OCI-LY7 (cell line): ENCODE data around the gene OVCA2. TPM values are rescaled to one million over a fixed set of nuclear protein-coding genes. Genes with fewer than 3 reads are reported as not detected.
A peak's percentile ranks its signal among the peaks of the same experiment; 100 is the strongest.

Experiments
- BruUV-seq: library from RNA; stranded (reverse); fragments of 400-500 nt; replicated peaks from 2 replicates; lab custom pipeline; 2021; lab: Mats Ljungman, UMichigan
- CTCF ChIA-PET: fragments of 300-600 bp; sonication (Branson Sonifier 250); formaldehyde crosslinking; loops from one replicate; lab custom pipeline; 2022; ENCODE audit warnings: antibody characterized with exemption; ENCODE audit not compliant: unreplicated experiment; lab: Charles Lee
- POLR2A ChIA-PET: fragments of 300-600 bp; sonication (Branson Sonifier 250); formaldehyde crosslinking; loops from one replicate; lab custom pipeline; 2022; ENCODE audit warnings: antibody characterized with exemption; lab: Charles Lee
- DNase-seq: peaks from one replicate; pipeline ENCODE4 v3.0.0-alpha.2; 2015; ENCODE audit warnings: low spot score
- H2AFZ ChIP-seq: fragments of 200-600 bp; sonication (generic), shearing (Covaris generic); 2 replicates; pipeline ENCODE4 v1.6.1; 2014; ENCODE audit warnings: mild to moderate bottlenecking, antibody characterized with exemption, low read length, moderate library complexity
- H3K27ac ChIP-seq: fragments of 200-600 bp; sonication (generic); 2 replicates; pipeline ENCODE4 v1.5.1; 2014; ENCODE audit warnings: mixed run types, low read depth, mild to moderate bottlenecking, moderate library complexity, low read length, inconsistent platforms; ENCODE audit not compliant: poor library complexity, severe bottlenecking
- H3K36me3 ChIP-seq: fragments of 200-600 bp; sonication (generic); 2 replicates; pipeline ENCODE4 v1.6.1; 2014; ENCODE audit warnings: mild to moderate bottlenecking, antibody characterized with exemption, low read length, moderate library complexity, mixed read lengths; ENCODE audit not compliant: insufficient read depth
- H3K4me1 ChIP-seq: fragments of 200-600 bp; sonication (generic); 2 replicates; pipeline ENCODE4 v1.5.1; 2014; ENCODE audit warnings: mild to moderate bottlenecking, low read length; ENCODE audit not compliant: insufficient read depth, poor library complexity, severe bottlenecking
- H3K4me2 ChIP-seq: fragments of 200-600 bp; sonication (generic); 2 replicates; pipeline ENCODE4 v1.6.1; 2014; ENCODE audit warnings: mild to moderate bottlenecking, low read length
- H3K4me3 ChIP-seq: fragments of 200-600 bp; sonication (generic); 2 replicates; pipeline ENCODE4 v1.5.1; 2014; ENCODE audit warnings: mild to moderate bottlenecking, low read depth, low read length; ENCODE audit not compliant: poor library complexity, severe bottlenecking
- H3K79me2 ChIP-seq: fragments of 200-600 bp; sonication (generic); 2 replicates; pipeline ENCODE4 v1.6.1; 2016; ENCODE audit warnings: low read depth, mild to moderate bottlenecking, low read length, moderate library complexity, mixed read lengths; ENCODE audit not compliant: insufficient read depth
- H3K9me2 ChIP-seq: fragments of 200-600 bp; sonication (generic); 2 replicates; pipeline ENCODE4 v1.6.1; 2016; ENCODE audit warnings: mild to moderate bottlenecking, low read length, mixed read lengths; ENCODE audit not compliant: insufficient read depth
- H3K9me3 ChIP-seq: fragments of 200-600 bp; sonication (generic); 2 replicates; pipeline ENCODE4 v1.6.1; 2014; ENCODE audit warnings: mild to moderate bottlenecking, mixed run types, low read length, mixed read lengths
- H4K20me1 ChIP-seq: fragments of 200-600 bp; sonication (generic); 2 replicates; pipeline ENCODE4 v1.6.1; 2014; ENCODE audit warnings: mild to moderate bottlenecking, antibody characterized with exemption, low read length, moderate library complexity, mixed read lengths; ENCODE audit not compliant: insufficient read depth
- EZH2phosphoT487 ChIP-seq: fragments of 200-600 bp; sonication (generic); IDR thresholded peaks from 2 replicates; pipeline ENCODE4 v1.6.1; 2018; ENCODE audit warnings: low read depth, borderline replicate concordance, mild to moderate bottlenecking, mixed run types, antibody characterized with exemption, low read length, moderate library complexity, mixed read lengths
- intact Hi-C: fragments of 100-400 bp; cut with micrococcal nuclease; formaldehyde crosslinking; loops from one replicate; pipeline ENCODE4 v1.10.0; 2022; ENCODE audit not compliant: unreplicated experiment
- total RNA-seq, 2 experiments: library from RNA; depleted of rRNA in 1 of 2; stranded (reverse); fragments of >200 nt in 1 of 2; shearing (Covaris generic) in 1 of 2; gene quantifications; 2 replicates each; pipeline ENCODE4 v1.2.3, GENCODE V29; 2014 to 2022
- TF ChIP-seq, protein P1 (sequence below): fragments of 200-600 bp; sonication (generic); conservative IDR thresholded peaks from 2 replicates; pipeline ENCODE4 v1.5.1; 2014; ENCODE audit warnings: mild to moderate bottlenecking, antibody characterized with exemption, low read length, moderate library complexity, mixed read lengths

Gene OVCA2
- total RNA-seq, 2 experiments from 2014 or later: 21.9 to 24.0 TPM

DNA sequence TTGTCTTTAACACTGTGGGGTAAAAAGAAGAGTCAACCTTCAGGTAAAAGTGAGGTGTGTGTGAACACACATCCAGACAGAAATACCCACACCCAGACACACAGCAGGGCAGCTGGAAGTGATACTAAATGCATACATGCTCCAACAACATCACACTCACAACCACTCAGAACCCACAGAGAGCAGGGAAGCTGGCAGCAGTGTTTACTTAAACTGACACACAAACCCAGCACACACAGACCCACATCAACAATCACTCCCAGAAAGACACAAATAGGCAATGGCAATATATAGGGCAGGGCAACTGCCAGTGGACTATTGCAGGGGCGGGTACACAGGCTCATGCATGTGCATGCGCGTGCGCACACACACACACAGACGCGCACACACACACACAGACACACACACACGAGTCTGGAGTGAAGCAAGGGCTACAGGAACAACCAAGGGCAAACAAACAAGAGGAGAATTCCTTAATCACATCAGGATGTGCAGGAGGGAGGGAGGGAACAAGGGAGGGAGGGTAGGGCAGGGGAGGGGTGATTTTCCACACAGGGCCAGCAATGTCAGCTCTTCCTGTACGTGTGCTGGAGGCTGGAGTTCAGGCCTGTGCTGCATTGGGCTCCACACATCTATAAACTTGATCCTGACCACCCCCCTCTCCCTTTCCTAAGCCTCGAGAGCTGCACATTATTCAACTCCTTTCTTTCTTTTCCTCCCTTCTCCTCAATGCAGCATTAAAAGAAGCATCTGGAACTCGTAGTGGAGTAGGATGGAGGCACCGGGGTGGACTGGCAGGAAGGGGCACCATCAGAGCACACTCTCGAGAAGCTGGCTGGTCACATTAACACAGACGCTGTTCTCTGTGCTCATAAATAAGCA lies 43.2 kb downstream of the OVCA2 start:
- Histone ChIP-seq H3K4me3 (no peak overlapping the region), H3K79me2 (no peaks in the 10 kb centered on the region), H4K20me1 (no peaks in the 10 kb centered on the region), H2AFZ (no peak overlapping the region), H3K9me2 (no peaks in the 10 kb centered on the region), H3K36me3 (peaks cover 8% of the 10 kb centered on the region; the same call in 1 of the 2 replicates), H3K9me3 (no peaks in the 10 kb centered on the region), H3K4me1 (peaks cover 41% of the 10 kb centered on the region), H3K27ac (no peak overlapping the region), H3K4me2 (no peak overlapping the region)
- no TSS peak for BruUV-seq
- no peak for DNase-seq
- intact Hi-C loops: no loop called here
- TF ChIP-seq, protein P1, sequence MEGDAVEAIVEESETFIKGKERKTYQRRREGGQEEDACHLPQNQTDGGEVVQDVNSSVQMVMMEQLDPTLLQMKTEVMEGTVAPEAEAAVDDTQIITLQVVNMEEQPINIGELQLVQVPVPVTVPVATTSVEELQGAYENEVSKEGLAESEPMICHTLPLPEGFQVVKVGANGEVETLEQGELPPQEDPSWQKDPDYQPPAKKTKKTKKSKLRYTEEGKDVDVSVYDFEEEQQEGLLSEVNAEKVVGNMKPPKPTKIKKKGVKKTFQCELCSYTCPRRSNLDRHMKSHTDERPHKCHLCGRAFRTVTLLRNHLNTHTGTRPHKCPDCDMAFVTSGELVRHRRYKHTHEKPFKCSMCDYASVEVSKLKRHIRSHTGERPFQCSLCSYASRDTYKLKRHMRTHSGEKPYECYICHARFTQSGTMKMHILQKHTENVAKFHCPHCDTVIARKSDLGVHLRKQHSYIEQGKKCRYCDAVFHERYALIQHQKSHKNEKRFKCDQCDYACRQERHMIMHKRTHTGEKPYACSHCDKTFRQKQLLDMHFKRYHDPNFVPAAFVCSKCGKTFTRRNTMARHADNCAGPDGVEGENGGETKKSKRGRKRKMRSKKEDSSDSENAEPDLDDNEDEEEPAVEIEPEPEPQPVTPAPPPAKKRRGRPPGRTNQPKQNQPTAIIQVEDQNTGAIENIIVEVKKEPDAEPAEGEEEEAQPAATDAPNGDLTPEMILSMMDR: no peak
- no peak for TF ChIP-seq EZH2phosphoT487
- ChIA-PET CTCF (no interaction called here), POLR2A (interaction anchor here (1.3 kb wide), 1 partner anchor 13 kb away, joined by 3 read pairs; no protein-coding TSS in a partner anchor)

DNA sequence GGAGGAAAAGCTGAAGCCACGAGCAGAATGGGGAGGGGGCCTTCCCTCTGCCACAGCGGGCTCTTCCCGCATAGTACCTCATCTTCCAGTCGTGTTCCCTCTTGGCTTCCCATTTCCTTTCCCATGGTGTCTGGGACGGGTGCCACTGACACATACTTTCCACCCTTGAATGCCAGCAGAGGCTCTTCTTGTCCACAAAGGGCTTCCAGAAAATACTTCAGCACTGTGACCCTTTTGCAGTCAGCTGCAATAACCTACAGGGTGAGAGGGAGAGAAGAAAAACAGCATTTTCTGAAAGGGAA lies 43.8 kb downstream of the OVCA2 start:
- no peak overlapping the region for H3K4me3 ChIP-seq
- no peaks in the 10 kb centered on the region for H4K20me1 ChIP-seq
- no peaks in the 10 kb centered on the region for H3K9me2 ChIP-seq
- peaks cover 8% of the 10 kb centered on the region; the same call in 1 of the 2 replicates for H3K36me3 ChIP-seq
- no peak overlapping the region for H3K4me2 ChIP-seq
- intact Hi-C loops: no loop called here
- BruUV-seq: no TSS peak
- TF ChIP-seq, protein P1: no peak
- no peak for TF ChIP-seq EZH2phosphoT487
- no peak for DNase-seq
- no peak overlapping the region for H2AFZ ChIP-seq
- H3K4me1 ChIP-seq: peaks cover 47% of the 10 kb centered on the region
- no peak overlapping the region for H3K27ac ChIP-seq
- H3K79me2 ChIP-seq: no peaks in the 10 kb centered on the region
- POLR2A ChIA-PET: interaction anchor here (1.3 kb wide), 1 partner anchor 14 kb away, joined by 3 read pairs; no protein-coding TSS in a partner anchor
- CTCF ChIA-PET: no interaction called here
- H3K9me3 ChIP-seq: no peaks in the 10 kb centered on the region

DNA sequence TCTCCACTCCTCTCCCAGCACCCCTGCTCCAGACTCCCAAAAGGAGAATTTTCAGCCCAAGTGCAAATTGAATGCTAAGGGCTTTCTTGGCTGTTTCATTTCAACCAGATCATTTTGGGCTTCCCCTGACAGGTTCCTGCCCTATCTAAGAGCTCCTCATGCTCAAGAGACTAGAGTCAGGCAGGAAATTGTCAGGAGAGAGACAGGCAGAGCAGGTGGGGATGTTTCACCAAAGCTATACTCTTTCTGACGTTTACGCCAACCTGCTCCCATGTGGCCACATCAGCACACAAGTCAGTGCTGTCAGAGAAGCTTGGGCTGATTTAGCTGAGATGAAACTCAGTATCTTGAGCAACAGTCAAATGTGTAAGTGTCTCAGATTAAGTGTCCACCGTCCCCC lies 44.5 kb downstream of the OVCA2 start:
- H2AFZ ChIP-seq: no peak overlapping the region
- CTCF ChIA-PET: no interaction called here
- no peaks in the 10 kb centered on the region for H3K9me2 ChIP-seq
- H3K4me2 ChIP-seq: no peak overlapping the region
- no peaks in the 10 kb centered on the region for H3K79me2 ChIP-seq
- DNase-seq: peak; percentile 32
- no peak overlapping the region for H3K27ac ChIP-seq
- no peaks in the 10 kb centered on the region for H3K9me3 ChIP-seq
- POLR2A ChIA-PET: interaction anchor here (0.6 to 1.3 kb wide), 2 partner anchors 15 to 403 kb away, joined by 3 read pairs; no protein-coding TSS in a partner anchor
- intact Hi-C loops: no loop called here
- no peak overlapping the region for H3K4me3 ChIP-seq
- peaks cover 54% of the 10 kb centered on the region for H3K4me1 ChIP-seq
- no TSS peak for BruUV-seq
- H3K36me3 ChIP-seq: peaks cover 2% of the 10 kb centered on the region; the same call in 1 of the 2 replicates
- no peak for TF ChIP-seq EZH2phosphoT487
- TF ChIP-seq, protein P1: no peak
- no peaks in the 10 kb centered on the region for H4K20me1 ChIP-seq
